ENCODE measurements around the gene SPECC1.
"Not testable (repeated sequence)": the region's sequence is repeated elsewhere in the genome, so short reads cannot be mapped to it uniquely, and the experiment has no call there.

Gene SPECC1

GRCh38 chr17:20068445-20068844, 59.3 kb downstream of the SPECC1 start:
- DNase-seq (ENCODE audit: low read depth): no peak

GRCh38 chr17:20071824-20072691, 62.9 kb downstream of the SPECC1 start:
- no peak for DNase-seq (ENCODE audit: low read depth)

GRCh38 chr17:20072692-20072992, 63.5 kb downstream of the SPECC1 start:
- no peak for DNase-seq (ENCODE audit: low read depth)

- DNase-seq (ENCODE audit: low read depth): peak; percentile 5
Observed at GRCh38 chr17:20073055-20073979, 64.2 kb downstream of the SPECC1 start.

GRCh38 chr17:20074001-20074400, 64.8 kb downstream of the SPECC1 start:
- no peak for DNase-seq (ENCODE audit: low read depth)

GRCh38 chr17:20074489-20074888, 65.3 kb downstream of the SPECC1 start:
- DNase-seq (ENCODE audit: low read depth): no peak

- DNase-seq (ENCODE audit: low read depth): not testable (repeated sequence)
Observed at GRCh38 chr17:20076137-20076536, 67.0 kb downstream of the SPECC1 start.

GRCh38 chr17:20077978-20078685, 69.0 kb downstream of the SPECC1 start:
- DNase-seq (ENCODE audit: low read depth): no peak

- DNase-seq (ENCODE audit: low read depth): no peak
Observed at GRCh38 chr17:20080513-20080912, 71.4 kb downstream of the SPECC1 start.

- DNase-seq (ENCODE audit: low read depth): no peak
Observed at GRCh38 chr17:20083156-20083859, 74.1 kb downstream of the SPECC1 start.

- no peak for DNase-seq (ENCODE audit: low read depth)
Observed at GRCh38 chr17:20084621-20085282, 75.6 kb downstream of the SPECC1 start.

GRCh38 chr17:20085283-20085845, 76.2 kb downstream of the SPECC1 start:
- no peak for DNase-seq (ENCODE audit: low read depth)

GRCh38 chr17:20086416-20087076, 77.4 kb downstream of the SPECC1 start:
- no peak for DNase-seq (ENCODE audit: low read depth)

GRCh38 chr17:20087538-20088250, 78.5 kb downstream of the SPECC1 start:
- DNase-seq (ENCODE audit: low read depth): no peak

GRCh38 chr17:20089756-20090547, 80.8 kb downstream of the SPECC1 start:
- DNase-seq (ENCODE audit: low read depth): no peak

GRCh38 chr17:20091174-20092029, 82.2 kb downstream of the SPECC1 start:
- DNase-seq (ENCODE audit: low read depth): no peak

- no peak for DNase-seq (ENCODE audit: low read depth)
Observed at GRCh38 chr17:20092261-20092867, 83.2 kb downstream of the SPECC1 start.
